Endodermal cell (in vitro differentiated cells): ENCODE data around the gene TFPI2. TPM values are rescaled to one million over a fixed set of nuclear protein-coding genes. Genes with fewer than 3 reads are reported as not detected.
A peak's percentile ranks its signal among the peaks of the same experiment; 100 is the strongest.

Source experiments
- DNase-seq: peaks from one replicate; pipeline ENCODE4 v3.0.0-alpha.2; 2017
- H3K27ac ChIP-seq: 2 replicates; pipeline ENCODE4 v1.5.1; 2013; ENCODE audit warnings: mild to moderate bottlenecking, low read depth, low read length, moderate library complexity
- H3K27me3 ChIP-seq: 2 replicates; pipeline ENCODE4 v1.6.1; 2013; ENCODE audit warnings: mild to moderate bottlenecking, low read length, moderate library complexity; ENCODE audit not compliant: insufficient read depth, control insufficient read depth, poor library complexity, severe bottlenecking
- H3K36me3 ChIP-seq: 2 replicates; pipeline ENCODE4 v1.7.0; 2013; ENCODE audit warnings: mild to moderate bottlenecking, low read length, moderate library complexity; ENCODE audit not compliant: control insufficient read depth, insufficient read depth
- H3K4me1 ChIP-seq: one replicate; pipeline ENCODE4 v1.7.0; 2013; ENCODE audit warnings: low read length; ENCODE audit not compliant: control insufficient read depth, insufficient read depth
- H3K4me3 ChIP-seq: 2 replicates; pipeline ENCODE4 v1.5.1; 2013; ENCODE audit warnings: mild to moderate bottlenecking, low read length, moderate library complexity
- H3K9ac ChIP-seq: 2 replicates; pipeline ENCODE4 v1.6.1; 2013; ENCODE audit warnings: mild to moderate bottlenecking, low read length, moderate library complexity; ENCODE audit not compliant: poor library complexity, severe bottlenecking; ENCODE audit errors: extremely low read depth
- H3K9me3 ChIP-seq: 2 replicates; pipeline ENCODE4 v1.6.1; 2013; ENCODE audit warnings: mild to moderate bottlenecking, low read length, moderate library complexity; ENCODE audit not compliant: control insufficient read depth
- H3K27ac Mint-ChIP-seq: 2 replicates; pipeline ENCODE4 v1.8.0; 2020; ENCODE audit warnings: mixed read lengths
- H3K27me3 Mint-ChIP-seq: 2 replicates; pipeline ENCODE4 v1.8.0; 2021; ENCODE audit warnings: mild to moderate bottlenecking, mixed read lengths; ENCODE audit not compliant: insufficient read depth
- H3K36me3 Mint-ChIP-seq: 2 replicates; pipeline ENCODE4 v1.8.0; 2020; ENCODE audit warnings: low read depth, mixed read lengths
- H3K4me1 Mint-ChIP-seq: 2 replicates; pipeline ENCODE4 v1.8.0; 2020; ENCODE audit warnings: mixed read lengths
- H3K4me3 Mint-ChIP-seq: 2 replicates; pipeline ENCODE4 v1.8.0; 2020; ENCODE audit warnings: mild to moderate bottlenecking, moderate library complexity, mixed read lengths
- H3K9me3 Mint-ChIP-seq: 2 replicates; pipeline ENCODE4 v1.8.0; 2020; ENCODE audit warnings: mild to moderate bottlenecking, mixed read lengths
- WGBS, 2 experiments: methylation state at CpG; one replicate each; pipeline versions ENCODE4 v1.1.5 to v1.1.7; 2013; ENCODE audit warnings: missing lambda C conversion rate in 2 of 2, mixed read lengths in 1 of 2; ENCODE audit not compliant: insufficient coverage in 1 of 2, insufficient read length in 1 of 2; 5-methylcytosine and 5-hydroxymethylcytosine counted together
- total RNA-seq, 2 donors: library from RNA; stranded (reverse); fragmentation: NEBNext Ultra II Directional in 1 of 2; extraction: Animal tissue kit (Norgen Biotek cat#: 25700) in 1 of 2; gene quantifications; 2 replicates in 1 of 2; 3 replicates in 1 of 2; pipeline ENCODE4 v1.2.1, GENCODE V29; 2021
- TF ChIP-seq, protein P1 (sequence below): fragments of 200-600 bp; sonication (generic); conservative IDR thresholded peaks from 2 replicates; pipeline ENCODE4 v1.5.0; 2021; ENCODE audit warnings: antibody characterized with exemption, mild to moderate bottlenecking

TFPI2 gene
- total RNA-seq, 2 donors from 2014 or later = 2.3 to 3.1 TPM

DNA sequence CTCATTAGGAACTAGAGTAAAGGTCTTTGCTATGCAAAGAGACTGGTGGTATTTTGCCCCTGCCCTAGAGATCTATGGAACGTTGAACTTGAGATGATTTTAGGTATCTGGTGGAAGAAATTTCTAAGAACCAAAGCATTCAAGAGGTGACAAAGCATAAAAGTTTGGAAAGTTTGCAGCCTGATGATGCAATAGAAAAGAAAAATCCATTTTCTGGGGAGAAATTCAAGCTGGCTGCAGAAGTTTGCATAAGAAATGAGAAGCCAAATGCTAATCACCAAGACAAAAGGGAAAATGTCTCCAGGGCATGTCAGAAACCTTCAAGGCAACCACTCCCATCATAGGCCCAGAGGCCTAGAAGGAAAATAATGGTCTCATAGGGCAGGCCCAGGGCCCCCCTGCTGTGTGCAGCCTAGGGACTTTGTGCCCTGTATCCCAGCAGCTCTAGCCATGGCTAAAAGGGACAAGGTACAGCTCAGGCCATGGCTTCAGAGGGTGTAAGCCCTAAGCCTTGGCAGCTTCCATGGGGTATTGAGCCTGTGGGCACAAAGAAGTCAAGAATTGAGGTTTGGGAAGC lies 16.5 kb downstream of the TFPI2 start:
- Histone ChIP-seq H3K4me1 (no peaks in the 10 kb centered on the region), H3K9me3 (peaks cover 8% of the 10 kb centered on the region), H3K27me3 (no peaks in the 10 kb centered on the region), H3K27ac (no peak overlapping the region), H3K36me3 (no peaks in the 10 kb centered on the region), H3K4me3 (no peak overlapping the region), H3K9ac (no peak overlapping the region)
- 75 to 91% methylated on average over 1 of the region's 1 CpG for WGBS, 2 experiments
- Mint-ChIP-seq H3K4me3 (no peak overlapping the region), H3K27ac (no peak overlapping the region), H3K36me3 (no peaks in the 10 kb centered on the region), H3K9me3 (peaks cover 10% of the 10 kb centered on the region), H3K27me3 (no peaks in the 10 kb centered on the region), H3K4me1 (no peaks in the 10 kb centered on the region)
- TF ChIP-seq, protein P1, sequence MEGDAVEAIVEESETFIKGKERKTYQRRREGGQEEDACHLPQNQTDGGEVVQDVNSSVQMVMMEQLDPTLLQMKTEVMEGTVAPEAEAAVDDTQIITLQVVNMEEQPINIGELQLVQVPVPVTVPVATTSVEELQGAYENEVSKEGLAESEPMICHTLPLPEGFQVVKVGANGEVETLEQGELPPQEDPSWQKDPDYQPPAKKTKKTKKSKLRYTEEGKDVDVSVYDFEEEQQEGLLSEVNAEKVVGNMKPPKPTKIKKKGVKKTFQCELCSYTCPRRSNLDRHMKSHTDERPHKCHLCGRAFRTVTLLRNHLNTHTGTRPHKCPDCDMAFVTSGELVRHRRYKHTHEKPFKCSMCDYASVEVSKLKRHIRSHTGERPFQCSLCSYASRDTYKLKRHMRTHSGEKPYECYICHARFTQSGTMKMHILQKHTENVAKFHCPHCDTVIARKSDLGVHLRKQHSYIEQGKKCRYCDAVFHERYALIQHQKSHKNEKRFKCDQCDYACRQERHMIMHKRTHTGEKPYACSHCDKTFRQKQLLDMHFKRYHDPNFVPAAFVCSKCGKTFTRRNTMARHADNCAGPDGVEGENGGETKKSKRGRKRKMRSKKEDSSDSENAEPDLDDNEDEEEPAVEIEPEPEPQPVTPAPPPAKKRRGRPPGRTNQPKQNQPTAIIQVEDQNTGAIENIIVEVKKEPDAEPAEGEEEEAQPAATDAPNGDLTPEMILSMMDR = no peak
- peak; percentile 53 for DNase-seq

DNA sequence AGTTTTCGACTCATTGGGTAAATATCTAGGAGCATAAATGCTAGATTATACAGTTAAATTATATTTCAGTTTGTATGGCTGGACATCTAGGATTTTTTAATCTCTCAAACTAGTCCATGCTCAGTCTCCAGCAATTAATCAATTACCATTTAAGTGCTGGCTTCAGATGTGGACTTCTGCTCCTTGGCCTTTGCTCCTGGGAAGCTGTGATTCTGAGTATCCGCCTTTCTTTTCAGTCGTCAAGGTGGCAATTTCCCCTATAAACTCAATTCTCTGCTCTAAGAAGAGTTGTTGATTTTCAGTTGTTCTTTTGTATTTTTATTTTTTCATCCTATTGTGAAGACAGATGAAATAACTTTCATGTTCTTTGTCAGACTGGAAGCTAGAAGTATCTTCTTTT lies 23.7 kb downstream of the TFPI2 start:
- H3K27me3 Mint-ChIP-seq = no peaks in the 10 kb centered on the region
- no peak overlapping the region for H3K4me3 Mint-ChIP-seq
- TF ChIP-seq, protein P1 = no peak
- no peaks in the 10 kb centered on the region for H3K27me3 ChIP-seq
- no peaks in the 10 kb centered on the region for H3K36me3 Mint-ChIP-seq
- H3K4me1 ChIP-seq = no peaks in the 10 kb centered on the region
- H3K4me1 Mint-ChIP-seq = no peaks in the 10 kb centered on the region
- DNase-seq = no peak
- no peak overlapping the region for H3K27ac ChIP-seq
- H3K9ac ChIP-seq = no peak overlapping the region
- no peak overlapping the region for H3K27ac Mint-ChIP-seq
- no peak overlapping the region for H3K4me3 ChIP-seq
- H3K36me3 ChIP-seq = no peaks in the 10 kb centered on the region
- peaks cover 9% of the 10 kb centered on the region for H3K9me3 ChIP-seq
- peaks cover 2% of the 10 kb centered on the region for H3K9me3 Mint-ChIP-seq
- 92% methylated on average over 3 of the region's 3 CpGs; no CpG with 5 or more reads in 1 of the 2 experiments for WGBS, 2 experiments

DNA sequence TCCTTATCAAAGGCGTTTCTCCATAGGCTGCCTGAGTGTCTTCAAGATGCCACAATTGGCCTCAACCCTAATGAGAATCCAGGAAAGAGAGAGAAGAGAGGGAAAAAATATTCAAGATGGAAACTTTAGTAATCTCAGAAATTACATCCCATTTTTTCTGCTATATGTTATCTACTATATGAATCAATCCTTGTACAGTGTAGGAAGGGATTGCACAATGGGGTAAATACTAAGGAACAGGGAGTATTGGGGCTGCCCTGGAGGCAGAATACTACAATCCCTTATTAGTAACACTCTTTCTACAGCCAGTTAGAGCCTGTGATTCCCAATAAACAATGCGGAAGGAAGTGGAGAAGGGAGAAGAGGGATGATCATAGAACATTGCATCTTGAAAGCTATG lies 27.9 kb downstream of the TFPI2 start:
- peaks cover under 1% of the 10 kb centered on the region for H3K9me3 ChIP-seq
- 100% methylated on average over 1 to 2 of the region's 2 CpGs for WGBS, 2 experiments
- Mint-ChIP-seq H3K27me3 (no peaks in the 10 kb centered on the region), H3K36me3 (no peaks in the 10 kb centered on the region), H3K9me3 (no peaks in the 10 kb centered on the region), H3K4me1 (no peaks in the 10 kb centered on the region), H3K27ac (no peak overlapping the region), H3K4me3 (no peak overlapping the region)
- H3K36me3 ChIP-seq = no peaks in the 10 kb centered on the region
- no peak overlapping the region for H3K27ac ChIP-seq
- H3K9ac ChIP-seq = no peak overlapping the region
- DNase-seq = no peak
- no peak overlapping the region for H3K4me3 ChIP-seq
- H3K27me3 ChIP-seq = no peaks in the 10 kb centered on the region
- H3K4me1 ChIP-seq = no peaks in the 10 kb centered on the region
- TF ChIP-seq, protein P1 = no peak
